Aorta (tissue), 5 donors: ENCODE results near the gene VPS37B. TPM values are rescaled to one million over a fixed set of nuclear protein-coding genes. Genes with fewer than 3 reads are reported as not detected.
"Not testable (repeated sequence)": the region's sequence is repeated elsewhere in the genome, so short reads cannot be mapped to it uniquely, and the experiment has no call there.

Source experiments
- ATAC-seq: fragments of 200-7000 bp; cut with Tn5 transposase; one replicate; pipeline ENCODE4 v1.9.1; 2022; ENCODE audit warnings: moderate library complexity; ENCODE audit not compliant: low FRiP score
- DNase-seq, 2 donors: peaks; one replicate each; pipeline ENCODE4 v3.0.0-alpha.2; 2020
- H3K27ac ChIP-seq, 2 donors: one replicate each; pipeline ENCODE4 v1.5.1; 2013; ENCODE audit warnings: low read length in 2 of 2, mild to moderate bottlenecking in 2 of 2, moderate library complexity in 2 of 2, control low read depth in 1 of 2, inconsistent platforms in 1 of 2, low read depth in 1 of 2
- H3K27me3 ChIP-seq, 2 donors: one replicate each; pipeline ENCODE4 v1.6.1; 2013; ENCODE audit warnings: control low read depth in 1 of 2, low read length in 1 of 2, mild to moderate bottlenecking in 1 of 2, moderate library complexity in 1 of 2; ENCODE audit not compliant: insufficient read depth in 2 of 2, control insufficient read depth in 1 of 2
- H3K36me3 ChIP-seq, 2 donors: one replicate each; pipeline ENCODE4 v1.6.1; 2013; ENCODE audit warnings: control low read depth in 1 of 2, low read length in 1 of 2, mild to moderate bottlenecking in 1 of 2; ENCODE audit not compliant: insufficient read depth in 2 of 2, control insufficient read depth in 1 of 2
- H3K4me1 ChIP-seq, 2 donors: one replicate each; pipeline ENCODE4 v1.6.1; 2013; ENCODE audit warnings: low read length in 2 of 2, control low read depth in 1 of 2, mild to moderate bottlenecking in 1 of 2, moderate library complexity in 1 of 2; ENCODE audit not compliant: insufficient read depth in 2 of 2, control insufficient read depth in 1 of 2
- H3K4me3 ChIP-seq, 2 donors: one replicate each; pipeline ENCODE4 v1.5.1; 2013; ENCODE audit warnings: low read length in 2 of 2, control low read depth in 1 of 2, mild to moderate bottlenecking in 1 of 2
- H3K9me3 ChIP-seq: one replicate; pipeline ENCODE4 v1.6.1; 2013; ENCODE audit warnings: mild to moderate bottlenecking, low read length; ENCODE audit not compliant: control insufficient read depth
- WGBS, 2 donors: extraction: QIAGEN DNeasy Blood & Tissue Kit; methylation state at CpG; one replicate each; pipeline ENCODE4 v1.1.7; 2013; 5-methylcytosine and 5-hydroxymethylcytosine counted together
- intact Hi-C, 2 donors: fragments of 100-400 bp; cut with DNase I; formaldehyde crosslinking; loops; one replicate each; pipeline versions ENCODE4 v1.14.2 to v1.15.0; 2022
- polyA plus RNA-seq, 2 donors: library from polyadenylated mRNA; stranded (reverse); fragments of 200-250 nt; gene quantifications; one replicate each; pipeline ENCODE4 v1.2.3, GENCODE V29; 2013
- total RNA-seq, 2 donors: library from RNA; stranded (reverse); fragmentation: NEBNext Ultra II Directional; extraction: Animal tissue kit (Norgen Biotek cat#: 25700); gene quantifications; one replicate each; pipeline ENCODE4 v1.2.1, GENCODE V29; 2021
- donor health status: healthy with polysubstance abuse.
- donor health status: Bipolar disorder and iron deficiency.
- donor health status: DM: no; HTN: no; CAD: no.
- donor health status: DM: no; HTN: no; CAD: no.
- donor health status: DM: yes; HTN: yes; CAD: no.

Gene VPS37B
- total and polyA plus RNA-seq, 4 donors: 7.4 to 36.4 (median 22.3) TPM

DNA sequence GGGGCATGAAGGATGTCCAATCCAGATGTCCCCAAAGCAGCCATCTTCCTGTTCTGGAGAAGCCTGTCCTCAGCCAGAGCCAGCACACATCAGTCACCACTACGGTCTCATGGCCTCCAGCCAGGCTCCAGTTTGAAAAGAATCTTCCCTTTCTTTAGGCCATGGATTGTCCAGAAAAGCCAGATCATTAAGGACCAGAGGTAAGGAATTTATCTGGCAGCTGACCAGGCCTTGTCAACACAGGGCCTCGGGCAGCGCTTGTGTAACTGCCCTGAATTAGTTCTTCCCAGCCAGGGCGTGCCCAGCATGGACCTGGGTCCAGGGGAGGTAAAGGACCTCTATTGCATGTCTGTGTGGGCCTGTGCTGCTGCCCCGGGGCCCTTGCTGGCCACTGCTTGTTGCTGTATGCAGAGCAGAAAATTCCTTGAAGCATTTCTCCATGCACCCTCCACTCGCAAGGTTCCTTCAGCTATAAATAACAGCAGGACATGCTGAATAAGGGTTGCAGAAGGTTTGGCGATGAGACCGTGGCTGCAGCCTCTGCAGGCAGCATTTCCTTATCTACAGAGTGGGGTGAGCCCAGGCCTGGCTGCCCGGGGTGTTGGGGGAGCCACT lies 21.7 kb upstream of the VPS37B start:
- H3K27me3 ChIP-seq: no peaks in the 10 kb centered on the region
- 4 to 5% methylated on average over 9 of the region's 9 CpGs for WGBS, 2 donors
- no peaks in the 10 kb centered on the region for H3K9me3 ChIP-seq
- H3K4me1 ChIP-seq: no peaks in the 10 kb centered on the region
- peak overlapping the region in 1 of 2 donors; percentile 83 for H3K27ac ChIP-seq
- peak; percentile 67 for ATAC-seq
- DNase-seq: peak in 1 of 2 donors; percentile 63
- H3K36me3 ChIP-seq: no peaks in the 10 kb centered on the region
- no peak overlapping the region for H3K4me3 ChIP-seq
- intact Hi-C loops: loop anchor here in 1 of 2 donors (2.0 kb wide), 1 partner anchor 29 kb away; no protein-coding TSS in a partner anchor

DNA sequence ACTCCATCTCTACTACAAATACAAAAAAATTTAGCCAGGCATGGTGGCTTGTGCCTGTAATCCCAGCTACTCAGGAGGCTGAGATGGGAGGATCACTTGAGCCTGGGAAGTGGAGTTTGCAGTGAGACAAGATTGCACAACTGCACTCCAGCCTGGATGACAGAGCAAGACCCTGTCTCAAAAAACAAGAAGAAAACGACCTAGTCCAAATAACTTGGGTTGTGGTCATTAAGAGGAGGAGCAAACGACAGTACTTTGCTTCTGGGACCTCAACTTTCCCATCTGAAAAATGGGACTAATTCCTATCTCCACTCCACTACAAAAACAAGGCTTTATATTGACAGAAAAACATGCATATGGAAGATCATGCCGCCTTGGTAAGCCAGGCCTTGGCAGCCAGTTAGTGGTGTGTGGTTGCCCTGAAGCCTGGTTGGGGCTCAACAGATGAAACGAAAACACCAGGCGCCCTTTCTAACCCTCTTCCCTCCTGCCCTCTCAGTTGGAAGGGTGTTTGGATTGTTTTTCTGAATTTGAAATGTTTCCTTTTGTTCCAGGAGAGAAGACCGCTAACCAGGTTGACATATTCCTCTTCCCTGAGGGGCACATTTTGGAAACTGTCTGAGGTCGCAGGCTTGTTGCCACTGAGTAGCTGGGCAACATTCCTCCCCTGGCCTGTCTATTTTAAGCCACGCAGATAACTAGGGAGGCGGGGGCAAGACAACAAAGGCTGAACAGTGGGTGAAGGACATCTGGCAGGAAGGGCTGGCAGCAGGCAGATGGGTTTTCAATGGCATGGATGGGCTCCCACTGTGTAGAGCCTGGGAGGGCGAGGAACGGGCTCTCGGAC lies 13.7 kb upstream of the VPS37B start:
- no peaks in the 10 kb centered on the region for H3K9me3 ChIP-seq
- ATAC-seq (no peak), DNase-seq (no peak)
- 39 to 44% methylated on average over 12 of the region's 12 CpGs for WGBS, 2 donors
- H3K27me3 ChIP-seq: no peaks in the 10 kb centered on the region
- H3K36me3 ChIP-seq: no peaks in the 10 kb centered on the region
- H3K27ac ChIP-seq: no peak overlapping the region
- no peak overlapping the region for H3K4me3 ChIP-seq
- intact Hi-C loops: no loop called here
- no peaks in the 10 kb centered on the region for H3K4me1 ChIP-seq

DNA sequence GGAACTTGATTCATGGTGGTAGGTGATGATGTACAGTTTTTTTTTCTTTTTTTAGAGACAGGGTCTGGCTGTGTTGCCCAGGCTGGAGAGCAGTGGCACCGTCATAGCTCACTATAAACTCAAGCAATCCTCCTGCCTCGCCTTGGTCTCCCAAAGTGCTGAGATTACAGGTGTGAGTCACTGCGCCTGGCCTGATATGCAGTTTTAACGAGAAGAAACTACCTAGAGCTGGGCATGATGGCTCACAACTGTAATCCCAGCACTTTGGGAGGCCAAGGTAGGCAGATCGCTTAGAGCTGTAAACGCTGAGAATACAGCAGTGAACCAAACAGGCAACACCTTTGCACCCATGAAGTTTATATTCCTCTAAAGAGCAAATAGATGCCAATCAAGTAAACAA lies 13.0 kb upstream of the VPS37B start:
- ATAC-seq (no peak), DNase-seq (no peak)
- H3K4me1 ChIP-seq: no peaks in the 10 kb centered on the region
- no peaks in the 10 kb centered on the region for H3K9me3 ChIP-seq
- H3K4me3 ChIP-seq: no peak overlapping the region
- no peak overlapping the region for H3K27ac ChIP-seq
- 92 to 94% methylated on average over 6 of the region's 6 CpGs for WGBS, 2 donors
- H3K27me3 ChIP-seq: no peaks in the 10 kb centered on the region
- H3K36me3 ChIP-seq: no peaks in the 10 kb centered on the region
- intact Hi-C loops: no loop called here

DNA sequence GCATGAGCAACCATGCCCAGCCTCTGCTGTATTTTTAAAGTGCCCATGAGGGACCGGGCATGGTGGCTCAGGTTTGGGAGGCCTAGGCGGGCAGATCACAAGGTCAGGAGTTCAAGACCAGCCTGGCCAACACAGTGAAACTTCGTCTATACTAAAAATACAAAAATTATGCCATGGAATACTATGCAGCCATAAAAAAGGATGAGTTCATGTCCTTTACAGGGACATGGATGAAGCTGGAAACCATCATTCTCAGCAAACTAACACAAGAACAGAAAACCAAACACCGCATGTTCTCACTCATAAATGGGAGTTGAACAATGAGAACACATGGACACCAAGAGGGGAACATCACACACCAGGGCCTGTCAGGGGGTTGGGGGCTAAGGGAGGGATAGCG lies 9.3 kb upstream of the VPS37B start:
- ATAC-seq, H3K36me3 ChIP-seq, intact Hi-C loops, H3K4me1 ChIP-seq, H3K27ac ChIP-seq, H3K27me3 ChIP-seq, H3K9me3 ChIP-seq, H3K4me3 ChIP-seq, DNase-seq: not testable (repeated sequence)
- WGBS, 2 donors: 95 to 97% methylated on average over 5 of the region's 5 CpGs

DNA sequence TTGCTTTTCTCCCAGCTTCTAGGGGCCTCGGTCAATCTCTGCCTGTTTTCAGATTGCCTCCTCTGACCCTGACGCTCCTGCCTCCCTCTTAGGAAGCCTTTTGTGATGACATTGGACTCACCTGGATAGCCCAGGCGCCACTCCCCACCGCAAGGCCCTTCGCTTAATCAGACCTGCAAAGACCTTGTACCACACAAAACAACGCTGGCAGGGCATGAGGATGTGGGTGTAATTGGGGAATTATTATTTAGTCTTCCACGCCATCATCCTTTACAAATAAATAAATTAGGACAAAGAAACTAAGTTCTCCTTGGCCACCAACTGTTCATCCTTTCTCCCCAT lies 7.7 kb upstream of the VPS37B start:
- Histone ChIP-seq H3K36me3 (no peaks in the 10 kb centered on the region), H3K4me3 (no peak overlapping the region), H3K27ac (no peak overlapping the region), H3K4me1 (no peaks in the 10 kb centered on the region), H3K27me3 (no peaks in the 10 kb centered on the region), H3K9me3 (no peaks in the 10 kb centered on the region)
- WGBS, 2 donors: 75% methylated on average over 7 of the region's 7 CpGs
- ATAC-seq: peak; percentile 19
- intact Hi-C loops: no loop called here
- no peak for DNase-seq

DNA sequence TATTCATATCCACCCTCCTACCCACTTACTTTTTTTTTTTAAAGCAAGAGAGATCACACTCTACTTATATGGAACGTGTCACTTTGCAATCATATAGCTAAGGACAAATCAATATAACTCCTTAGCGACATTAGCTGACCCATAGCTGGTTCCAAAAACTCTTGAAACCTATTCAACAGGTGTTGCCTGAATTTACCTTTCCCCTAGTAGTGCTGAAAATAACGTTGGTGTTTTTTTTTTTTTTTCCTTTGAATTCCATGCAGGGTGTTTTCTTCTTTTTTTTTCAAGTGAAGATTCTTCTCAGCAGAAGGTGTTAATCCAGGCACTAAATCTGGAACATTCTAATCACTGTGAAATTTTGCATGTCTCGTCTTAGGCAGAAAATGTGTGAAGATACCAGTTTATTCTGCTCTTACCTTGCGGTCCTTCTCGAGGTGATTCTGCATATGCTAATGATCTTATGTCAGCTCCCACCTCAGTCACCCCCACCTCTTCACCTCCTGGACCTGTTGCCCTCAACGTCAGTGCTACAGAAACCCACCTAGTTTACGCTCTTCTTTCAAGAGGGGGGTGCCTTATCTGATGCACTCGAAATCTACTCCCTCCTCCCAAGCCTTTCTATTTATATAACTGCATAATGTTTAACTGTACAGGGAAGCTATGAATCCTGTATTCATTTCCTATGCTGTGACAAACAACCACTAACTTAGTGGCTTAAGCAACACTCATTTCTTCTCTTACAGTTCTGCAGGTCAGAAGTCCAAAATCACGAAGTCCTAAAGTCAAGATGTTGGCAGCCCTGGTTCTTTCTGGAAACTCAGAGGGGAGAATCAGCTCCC lies 7.1 kb upstream of the VPS37B start:
- ATAC-seq (no peak), DNase-seq (no peak)
- Histone ChIP-seq H3K27ac (no peak overlapping the region), H3K9me3 (no peaks in the 10 kb centered on the region), H3K27me3 (no peaks in the 10 kb centered on the region), H3K4me1 (no peaks in the 10 kb centered on the region), H3K36me3 (no peaks in the 10 kb centered on the region), H3K4me3 (no peak overlapping the region)
- WGBS, 2 donors: 39 to 40% methylated on average over 10 of the region's 10 CpGs
- intact Hi-C loops: no loop called here

DNA sequence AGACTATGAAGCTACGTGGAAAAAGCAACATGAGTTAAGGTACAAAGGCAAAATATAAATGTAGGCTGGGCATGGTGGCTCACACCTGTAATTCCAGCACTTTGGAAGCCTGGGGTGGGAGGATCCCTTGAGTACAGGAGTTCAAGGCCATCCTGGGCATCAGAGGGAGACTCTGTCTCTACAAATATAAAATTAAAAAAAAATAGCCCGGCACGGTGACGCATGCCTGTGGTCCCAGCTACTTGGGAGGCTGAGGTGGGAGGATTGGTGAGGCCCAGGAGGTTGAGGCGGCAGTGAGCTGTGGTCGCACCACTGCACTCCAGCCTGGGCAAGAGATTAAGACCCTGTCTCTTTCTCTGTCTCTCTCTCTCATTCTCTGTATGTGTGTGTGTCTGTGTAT lies 4.0 kb upstream of the VPS37B start:
- no peak for DNase-seq
- WGBS, 2 donors: 90 to 91% methylated on average over 6 of the region's 6 CpGs
- intact Hi-C loops: no loop called here
- Histone ChIP-seq H3K36me3 (no peaks in the 10 kb centered on the region), H3K27me3 (no peaks in the 10 kb centered on the region), H3K27ac (no peak overlapping the region), H3K4me1 (no peaks in the 10 kb centered on the region), H3K9me3 (no peaks in the 10 kb centered on the region), H3K4me3 (no peak overlapping the region)
- ATAC-seq: no peak

DNA sequence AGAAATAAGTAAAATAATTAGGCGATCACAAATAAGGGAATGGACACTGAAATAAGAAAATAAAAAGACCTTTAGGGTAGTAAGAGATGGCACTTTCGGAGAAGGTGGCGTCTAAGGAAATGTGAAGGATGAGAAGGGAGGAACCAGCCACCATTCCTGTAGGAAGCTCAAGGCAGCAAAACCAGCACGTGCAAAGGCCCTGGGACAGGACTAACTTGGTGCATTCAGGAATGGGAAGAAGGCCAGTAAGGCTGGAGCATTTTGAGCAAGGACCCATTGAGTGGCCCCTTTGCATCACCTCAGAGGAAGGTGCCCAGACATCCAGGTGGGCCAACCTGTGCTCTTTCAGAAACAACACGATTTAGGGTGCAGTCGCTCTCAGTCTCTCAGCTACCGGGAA lies 738 bp upstream of the VPS37B start:
- no peak for DNase-seq
- Histone ChIP-seq H3K4me1 (peaks cover 0 to 9% of the 10 kb centered on the region in 2 donors), H3K27me3 (no peaks in the 10 kb centered on the region), H3K4me3 (no peak overlapping the region), H3K27ac (no peak overlapping the region), H3K9me3 (no peaks in the 10 kb centered on the region), H3K36me3 (no peaks in the 10 kb centered on the region)
- intact Hi-C loops: no loop called here
- no peak for ATAC-seq
- WGBS, 2 donors: 84 to 89% methylated on average over 7 of the region's 7 CpGs
